K562 (cell line): ENCODE measurements around the gene PPT1. TPM values are rescaled to one million over a fixed set of nuclear protein-coding genes. Genes with fewer than 3 reads are reported as not detected.

ENCODE experiments used
- CBX8 ChIP-seq: fragments of 200-600 bp; sonication (generic); IDR thresholded peaks from 2 replicates; pipeline ENCODE4 v1.6.1; 2012; ENCODE audit warnings: borderline replicate concordance, mixed run types, low read depth, mild to moderate bottlenecking, moderate library complexity, mixed read lengths, low read length, control low read depth, inconsistent platforms; ENCODE audit not compliant: poor library complexity, severe bottlenecking; ENCODE audit errors: extremely low read depth
- CXXC5 ChIP-seq: fragments of 250-450 bp; sonication (Bioruptor Pico); IDR thresholded peaks from 2 replicates; pipeline ENCODE4 v1.8.0; 2022; ENCODE audit warnings: inconsistent platforms, mild to moderate bottlenecking, moderate library complexity
- ETV1 ChIP-seq: fragments of 450-650 bp; conservative IDR thresholded peaks from 2 replicates; pipeline ENCODE4 v1.6.1; 2016; ENCODE audit warnings: missing genetic modification characterization, control low read depth, low read depth, missing compliant biosample characterization
- HINFP ChIP-seq: fragments of 450-650 bp; conservative IDR thresholded peaks from 2 replicates; pipeline ENCODE4 v1.6.1; 2016; ENCODE audit warnings: missing genetic modification characterization, low read depth, mild to moderate bottlenecking, control low read depth, missing compliant biosample characterization
- HMBOX1 ChIP-seq: sonication (generic); IDR thresholded peaks from 2 replicates; pipeline ENCODE4 v1.6.1; 2016
- ID3 ChIP-seq, 2 experiments: fragments of 250-450 bp in 1 of 2; fragments of 450-650 bp in 1 of 2; sonication (Bioruptor Pico) in 1 of 2; IDR thresholded peaks; 2 replicates each; pipeline versions ENCODE4 v1.6.1 to v1.8.0; 2016 to 2021; ENCODE audit warnings: mild to moderate bottlenecking in 2 of 2, moderate library complexity in 2 of 2, missing compliant biosample characterization in 1 of 2, missing genetic modification characterization in 1 of 2
- PRMT5 ChIP-seq: sonication (generic); formaldehyde crosslinking; IDR thresholded peaks from 2 replicates; pipeline ENCODE4 v1.5.0; 2020; ENCODE audit warnings: missing genetic modification reagents
- RB1 ChIP-seq: fragments of 450-650 bp; IDR thresholded peaks from 2 replicates; pipeline ENCODE4 v1.6.1; 2017; ENCODE audit warnings: low read depth, mild to moderate bottlenecking
- RBBP5 ChIP-seq: fragments of 200-600 bp; sonication (generic); IDR thresholded peaks from 2 replicates; pipeline ENCODE4 v1.6.1; 2012; ENCODE audit warnings: borderline replicate concordance, mild to moderate bottlenecking, low read length, control low read depth, inconsistent platforms; ENCODE audit not compliant: insufficient read depth, poor library complexity, severe bottlenecking
- STAT5A ChIP-seq: IDR thresholded peaks from 2 replicates; pipeline ENCODE4 v1.6.1; 2012; ENCODE audit warnings: low read length, inconsistent platforms, borderline replicate concordance
- TFAP4 ChIP-seq: sonication (generic); formaldehyde crosslinking; IDR thresholded peaks from 2 replicates; pipeline ENCODE4 v1.8.0; 2022; ENCODE audit warnings: missing genetic modification reagents, mild to moderate bottlenecking, moderate library complexity, borderline replicate concordance
- ZNF197 ChIP-seq: fragments of 200-800 bp; sonication (Bioruptor generic); IDR thresholded peaks from 2 replicates; pipeline ENCODE4 v1.6.1; 2016; ENCODE audit warnings: low read depth, missing genetic modification characterization, missing compliant biosample characterization
- ZNF232 ChIP-seq: sonication (generic); formaldehyde crosslinking; IDR thresholded peaks from 2 replicates; pipeline ENCODE4 v1.8.0; 2022; ENCODE audit warnings: mild to moderate bottlenecking, missing genetic modification reagents
- ZNF398 ChIP-seq: fragments of 250-450 bp; sonication (Bioruptor Pico); IDR thresholded peaks from 2 replicates; pipeline ENCODE4 v1.8.0; 2021; ENCODE audit warnings: moderate library complexity, mild to moderate bottlenecking, inconsistent platforms
- ZNF79 ChIP-seq: fragments of 250-450 bp; sonication (Bioruptor Pico); IDR thresholded peaks from 2 replicates; pipeline ENCODE4 v1.4.0; 2020; ENCODE audit warnings: low read depth, mild to moderate bottlenecking, moderate library complexity
- polyA plus RNA-seq, 8 experiments: library from polyadenylated mRNA; depleted of rRNA in 4 of 8; stranded (reverse) in 5 of 8; unstranded in 3 of 8; fragments of >200 nt; fragmentation: Nextera tagmentation in 2 of 8; fragmentation: Illumina TruSeq in 1 of 8; extraction: Ambion mirVana in 2 of 8; extraction: Trizol in 1 of 8; gene quantifications; 2 replicates each; pipeline versions ENCODE4 v1.2.1 to v1.2.3, GENCODE V29; 2011 to 2014; ENCODE audit warnings: inconsistent platforms in 1 of 8, missing spikeins in 1 of 8
- total RNA-seq, 7 experiments: library from RNA; depleted of rRNA in 6 of 7; stranded (reverse); fragments of >200 nt in 6 of 7; fragmentation: Illumina TruSeq in 2 of 7; extraction: Trizol in 2 of 7; gene quantifications; 2 replicates each; pipeline versions ENCODE4 v1.2.1 to v1.2.3, GENCODE V29; 2011 to 2021; ENCODE audit warnings: low replicate concordance in 1 of 7

PPT1 gene
- total and polyA plus RNA-seq, 9 of the 15 experiments (the other 6 are each of a cell fraction or from before 2014, with no cell fraction given), result 72.2 to 285 (median 143) TPM

GRCh38 chr1:40039757-40040510 lies 57.1 kb downstream of the PPT1 start (continued):
- TF ChIP-seq HINFP (no peak), ETV1 (tag) (peak; percentile 90), RB1 (peak; percentile 77), CBX8 (no peak), CXXC5 (CRISPR knock-in tag) (peak; percentile 74), HMBOX1 (peak; percentile 6; the same call in 1 of the 2 replicates), PRMT5 (no peak), ZNF398 (CRISPR knock-in tag) (no peak), STAT5A (no peak), ZNF232 (CRISPR knock-in tag) (no peak), ZNF79 (CRISPR knock-in tag) (0 out of 2 replicates have a peak, but pooled peaks have one; percentile 37), ID3 (CRISPR knock-in tag; IDR thresholded peaks at IDR 0.05) (no peak; the same call in 1 of the 2 replicates), ID3 (tag; IDR thresholded peaks at IDR 0.05) (peak; percentile 76), ZNF197 (CRISPR knock-in tag) (peak; percentile 83), RBBP5 (peak; percentile 4), TFAP4 (peak; percentile 83)
